Thyroid gland (tissue), 4 donors: Measurements from ENCODE around the gene FAM53B. TPM values are rescaled to one million over a fixed set of nuclear protein-coding genes. Genes with fewer than 3 reads are reported as not detected.

Experiments
- DNase-seq, 2 donors: peaks; one replicate each; pipeline ENCODE4 v3.0.0-alpha.2; 2019
- H3K27ac ChIP-seq, 3 donors: fragments of 200-600 bp; sonication (generic); 1 replicate in 2 of 3; 2 replicates in 1 of 3; pipeline ENCODE4 v1.5.1; 2016 to 2019; ENCODE audit warnings: mild to moderate bottlenecking in 1 of 3, moderate library complexity in 1 of 3
- H3K27me3 ChIP-seq: fragments of 200-600 bp; sonication (generic); one replicate; pipeline ENCODE4 v1.5.1; 2019
- H3K36me3 ChIP-seq, 2 donors: fragments of 200-600 bp; sonication (generic); one replicate each; pipeline ENCODE4 v1.5.1; 2016 to 2019
- H3K4me1 ChIP-seq, 2 donors: fragments of 200-600 bp; sonication (generic); one replicate each; pipeline ENCODE4 v1.5.1; 2017 to 2019
- H3K4me3 ChIP-seq, 3 donors: fragments of 200-600 bp; sonication (generic); replicated peaks in 1 of 3; 1 replicate in 2 of 3; 2 replicates in 1 of 3; pipeline ENCODE4 v1.5.1; 2016; ENCODE audit warnings: mild to moderate bottlenecking in 1 of 3
- H3K9me3 ChIP-seq: fragments of 200-600 bp; sonication (generic); one replicate; pipeline ENCODE4 v1.5.1; 2017
- POLR2A ChIP-seq, 2 donors: fragments of 450-650 bp; IDR thresholded peaks; one replicate each; pipeline ENCODE4 v1.6.1; 2017; ENCODE audit warnings: antibody characterized with exemption in 2 of 2, mild to moderate bottlenecking in 2 of 2, moderate library complexity in 1 of 2
- WGBS, 2 donors: methylation state at CpG; one replicate each; pipeline ENCODE4 v1.1.5; 2017; 5-methylcytosine and 5-hydroxymethylcytosine counted together
- intact Hi-C: fragments of 100-400 bp; cut with DNase I; formaldehyde crosslinking; loops from one replicate; pipeline ENCODE4 v1.15.1; 2023
- total RNA-seq, 4 donors: library from RNA; depleted of rRNA; stranded (reverse); fragments of >200 nt; gene quantifications; one replicate each; pipeline ENCODE4 v1.2.3, GENCODE V29; 2016
- TF ChIP-seq, protein P1 (sequence below), 6 experiments: fragments of 200-600 bp in 3 of 6; fragments of 450-650 bp in 3 of 6; sonication (generic) in 3 of 6; IDR thresholded peaks; one replicate each; pipeline ENCODE4 v1.5.1; 2016 to 2019; ENCODE audit warnings: antibody characterized with exemption in 6 of 6, mild to moderate bottlenecking in 2 of 6, inconsistent platforms in 1 of 6, moderate library complexity in 1 of 6

Gene FAM53B
- total RNA-seq, 4 donors from 2014 or later = 37.6 to 96.3 (median 80.4) TPM

- Histone ChIP-seq H3K9me3 (no peaks in the 10 kb centered on the region), H3K4me1 (peaks cover 73 to 99% of the 10 kb centered on the region in 2 donors), H3K27me3 (no peaks in the 10 kb centered on the region), H3K27ac (peak overlapping the region in 2 of 3 donors; percentile 91 to 95), H3K4me3 (no peak overlapping the region), H3K36me3 (no peaks in the 10 kb centered on the region)
- peak in 1 of 2 donors; percentile 40 for DNase-seq
- 69 to 79% methylated on average over 8 of the region's 8 CpGs for WGBS, 2 donors
- TF ChIP-seq POLR2A (IDR thresholded peaks at IDR 0.05) = no peak
- TF ChIP-seq, protein P1, sequence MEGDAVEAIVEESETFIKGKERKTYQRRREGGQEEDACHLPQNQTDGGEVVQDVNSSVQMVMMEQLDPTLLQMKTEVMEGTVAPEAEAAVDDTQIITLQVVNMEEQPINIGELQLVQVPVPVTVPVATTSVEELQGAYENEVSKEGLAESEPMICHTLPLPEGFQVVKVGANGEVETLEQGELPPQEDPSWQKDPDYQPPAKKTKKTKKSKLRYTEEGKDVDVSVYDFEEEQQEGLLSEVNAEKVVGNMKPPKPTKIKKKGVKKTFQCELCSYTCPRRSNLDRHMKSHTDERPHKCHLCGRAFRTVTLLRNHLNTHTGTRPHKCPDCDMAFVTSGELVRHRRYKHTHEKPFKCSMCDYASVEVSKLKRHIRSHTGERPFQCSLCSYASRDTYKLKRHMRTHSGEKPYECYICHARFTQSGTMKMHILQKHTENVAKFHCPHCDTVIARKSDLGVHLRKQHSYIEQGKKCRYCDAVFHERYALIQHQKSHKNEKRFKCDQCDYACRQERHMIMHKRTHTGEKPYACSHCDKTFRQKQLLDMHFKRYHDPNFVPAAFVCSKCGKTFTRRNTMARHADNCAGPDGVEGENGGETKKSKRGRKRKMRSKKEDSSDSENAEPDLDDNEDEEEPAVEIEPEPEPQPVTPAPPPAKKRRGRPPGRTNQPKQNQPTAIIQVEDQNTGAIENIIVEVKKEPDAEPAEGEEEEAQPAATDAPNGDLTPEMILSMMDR (IDR thresholded peaks at IDR 0.05) = peak in 1 of 6 experiments; percentile 14
- intact Hi-C loops = no loop called here
Measured at GRCh38 chr10:124671486-124672075, 72.6 kb downstream of the FAM53B start.

DNA sequence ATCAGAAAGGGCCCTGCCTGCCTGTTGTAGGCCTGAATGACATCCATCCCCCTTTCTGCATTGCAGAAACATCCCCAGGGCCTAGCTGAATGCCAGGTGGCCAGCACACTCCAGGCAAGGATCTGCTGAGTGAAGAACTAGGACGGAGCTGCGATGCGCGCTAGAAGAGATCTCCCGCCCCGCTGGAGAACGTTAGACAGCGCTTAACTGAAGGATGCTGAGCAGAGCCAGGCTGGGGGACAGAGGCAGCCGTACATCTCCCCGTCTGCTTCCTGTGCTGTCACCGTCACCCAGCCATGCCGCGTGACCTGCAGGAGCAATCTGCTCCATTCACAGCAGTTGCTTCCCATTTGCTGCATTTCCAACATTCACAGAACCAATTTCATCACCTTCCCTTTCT lies 73.3 kb downstream of the FAM53B start:
- WGBS, 2 donors = 77 to 90% methylated on average over 13 of the region's 13 CpGs
- Histone ChIP-seq H3K27me3 (no peaks in the 10 kb centered on the region), H3K4me3 (no peak overlapping the region), H3K4me1 (peaks cover 75 to 99% of the 10 kb centered on the region in 2 donors), H3K36me3 (no peaks in the 10 kb centered on the region), H3K27ac (peak overlapping the region in 2 of 3 donors; percentile 7 to 95), H3K9me3 (no peaks in the 10 kb centered on the region)
- TF ChIP-seq, protein P1 (IDR thresholded peaks at IDR 0.05) = no peak
- TF ChIP-seq POLR2A (IDR thresholded peaks at IDR 0.05) = no peak
- intact Hi-C loops = no loop called here
- DNase-seq = no peak

DNA sequence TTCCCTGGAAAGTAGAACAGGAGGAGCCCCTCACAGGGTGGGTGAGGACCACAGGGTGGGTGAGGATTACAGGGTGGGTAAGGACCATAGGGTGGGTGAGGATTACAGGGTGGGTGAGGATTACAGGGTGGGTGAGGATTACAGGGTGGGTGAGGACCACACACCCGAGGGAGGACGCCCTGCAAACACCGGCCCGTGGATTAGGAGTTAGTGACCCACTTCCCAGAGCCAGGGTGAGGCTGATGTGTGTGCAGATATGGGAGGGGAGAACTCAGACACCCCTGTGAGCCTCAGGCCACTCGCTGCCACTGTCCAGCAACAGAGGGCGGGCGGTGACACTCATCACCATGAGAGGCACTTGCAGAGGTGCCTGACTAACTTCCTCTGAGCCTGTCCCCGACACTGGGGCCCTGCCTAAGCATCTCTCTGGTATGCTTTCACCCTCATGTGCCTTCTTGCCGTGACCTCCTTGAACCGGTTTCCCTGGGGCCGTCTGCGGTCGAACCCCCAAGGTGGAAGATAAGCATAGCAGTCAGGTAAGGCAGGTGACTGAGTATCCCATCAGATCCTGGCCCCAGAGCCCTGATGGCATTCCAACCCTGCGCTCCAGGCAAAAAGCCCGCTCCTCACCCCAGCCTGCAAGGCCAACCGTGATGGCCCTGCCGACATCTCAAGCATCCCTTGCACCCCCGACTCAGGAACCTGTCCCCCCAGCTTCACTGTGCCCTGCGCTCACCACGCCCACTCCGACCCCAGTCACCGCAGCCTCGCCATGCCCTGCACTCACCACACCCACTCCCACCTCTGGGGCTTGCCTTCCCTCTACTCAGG lies 74.1 kb downstream of the FAM53B start:
- peak overlapping the region in 1 of 3 donors; percentile 95 for H3K27ac ChIP-seq
- no peaks in the 10 kb centered on the region for H3K9me3 ChIP-seq
- DNase-seq = peak; percentile 49 to 53
- H3K4me1 ChIP-seq = peaks cover 69 to 99% of the 10 kb centered on the region in 2 donors
- H3K27me3 ChIP-seq = no peaks in the 10 kb centered on the region
- no peak overlapping the region for H3K4me3 ChIP-seq
- WGBS, 2 donors = 76 to 85% methylated on average over 20 to 23 of the region's 23 CpGs
- TF ChIP-seq POLR2A (IDR thresholded peaks at IDR 0.05) = no peak
- TF ChIP-seq, protein P1 (IDR thresholded peaks at IDR 0.05) = no peak
- intact Hi-C loops = no loop called here
- H3K36me3 ChIP-seq = no peaks in the 10 kb centered on the region

- no peak for DNase-seq
- intact Hi-C loops = no loop called here
- H3K36me3 ChIP-seq = no peaks in the 10 kb centered on the region
- H3K9me3 ChIP-seq = no peaks in the 10 kb centered on the region
- TF ChIP-seq POLR2A (IDR thresholded peaks at IDR 0.05) = no peak
- TF ChIP-seq, protein P1 (IDR thresholded peaks at IDR 0.05) = no peak
- no peaks in the 10 kb centered on the region for H3K27me3 ChIP-seq
- H3K4me1 ChIP-seq = peaks cover 64 to 94% of the 10 kb centered on the region in 2 donors
- H3K27ac ChIP-seq = peak overlapping the region in 2 of 3 donors; percentile 34 to 95
- H3K4me3 ChIP-seq = no peak overlapping the region
- 81 to 92% methylated on average over 8 to 19 of the region's 20 CpGs for WGBS, 2 donors
Measured at GRCh38 chr10:124669141-124669823, 74.9 kb downstream of the FAM53B start.
